ENCODE measurements around the gene RASGRP2. TPM values are rescaled to one million over a fixed set of nuclear protein-coding genes. Genes with fewer than 3 reads are reported as not detected.

The RASGRP2 gene
- total RNA-seq, 1 experiment from 2014 or later: 26.9 TPM

DNA sequence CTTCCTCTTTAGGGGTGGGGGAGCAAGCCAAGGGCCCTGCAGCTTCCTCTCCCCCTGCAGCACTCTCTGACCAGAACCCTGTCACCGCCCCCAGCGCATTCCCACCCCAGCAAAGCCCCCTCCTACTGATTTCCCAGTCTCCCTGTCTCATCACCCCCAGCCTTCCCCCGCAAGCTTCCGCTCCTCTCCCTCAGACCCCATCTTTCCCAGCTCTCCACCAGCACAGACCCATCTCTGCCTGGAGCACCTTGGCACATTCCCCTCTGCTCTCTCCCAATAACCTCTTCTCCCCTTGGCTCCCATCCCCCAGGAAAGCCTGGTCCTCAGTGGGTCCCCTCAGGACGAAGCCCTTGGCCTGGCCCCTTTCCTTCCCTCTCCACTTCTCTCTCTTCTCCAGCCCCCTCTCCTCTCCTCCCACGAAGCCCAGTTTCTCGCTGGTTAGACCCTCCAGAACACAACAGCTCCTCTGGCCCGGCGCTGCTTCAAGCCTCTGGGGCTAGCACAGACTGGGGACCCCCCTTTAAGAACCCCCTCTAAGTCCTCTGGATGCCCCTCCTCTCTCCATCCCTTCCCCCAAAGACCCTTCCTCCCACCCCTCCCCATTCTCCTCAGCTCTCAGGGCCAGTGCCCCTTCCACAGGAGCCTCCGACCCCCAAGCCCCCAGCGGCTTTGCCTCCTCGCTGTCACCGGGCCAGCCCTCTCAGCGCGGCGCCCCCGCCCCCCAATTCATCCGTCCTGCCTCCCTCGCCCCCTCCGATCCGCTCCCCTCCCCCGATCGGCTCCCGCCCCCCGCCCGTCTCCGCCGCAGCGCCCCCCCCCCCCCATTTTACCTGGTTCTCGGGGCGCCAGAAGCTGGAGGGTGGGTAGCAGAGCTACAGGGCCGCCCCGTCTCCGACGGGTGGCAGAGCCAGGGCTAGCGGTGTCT, 21.5 kb downstream of the RASGRP2 start:
- H2BK15ac ChIP-seq (ENCODE audit: low read depth, low read length): no peak overlapping the region
- Mint-ChIP-seq H3K27me3 (ENCODE audit: low read depth) (peaks cover 59% of the 10 kb centered on the region), H3K27ac (no peak overlapping the region; a peak in 1 of 7 replicates), H3K4me3 (peak overlapping the region; percentile 25 to 84; a peak in 4 of 5 replicates), H3K9me3 (no peaks in the 10 kb centered on the region), H3K4me1 (peaks cover 25 to 52% of the 10 kb centered on the region in 2 experiments), H3K36me3 (ENCODE audit: insufficient read depth in 1 of 3, low read depth in 3 of 3) (no peaks in the 10 kb centered on the region; a peak in 1 of 7 replicates)
- H3K79me2 ChIP-seq (ENCODE audit: insufficient read depth, low read length): no peaks in the 10 kb centered on the region
- WGBS (ENCODE audit: extremely low coverage, insufficient read length, low lambda C conversion rate): no CpG with 5 or more reads among the region's 36 CpGs
- no peak for DNase-seq
- H3K9ac ChIP-seq (ENCODE audit: extremely low read depth, insufficient read length, low read length): no peak overlapping the region
- no peak overlapping the region for H2AFZ ChIP-seq (ENCODE audit: low read length)
- no peak overlapping the region for H2BK120ac ChIP-seq (ENCODE audit: low read depth, low read length, poor library complexity, severe bottlenecking)
- H2AK5ac ChIP-seq (ENCODE audit: insufficient read length, low read length): no peak overlapping the region
- no peak for TF ChIP-seq CTCF (conservative IDR thresholded peaks at IDR 0.05)
- H4K5ac ChIP-seq (ENCODE audit: insufficient read length, low read depth, low read length): no peak overlapping the region
- no peak overlapping the region for H2BK20ac ChIP-seq (ENCODE audit: low read depth, low read length, poor library complexity, severe bottlenecking)
- no peak overlapping the region for H4K91ac ChIP-seq (ENCODE audit: insufficient read length, low read depth, low read length)
- H3K4me1 ChIP-seq (ENCODE audit: insufficient read depth, low read length): peaks cover 10% of the 10 kb centered on the region
- H3K23ac ChIP-seq (ENCODE audit: insufficient read length, low read depth, low read length): no peak overlapping the region
- H4K8ac ChIP-seq (replicated peaks; ENCODE audit: insufficient read length, low read depth, low read length): no peak overlapping the region
- no peak overlapping the region for H3K56ac ChIP-seq (ENCODE audit: insufficient read length, low read depth, low read length)
- H3T11ph ChIP-seq (ENCODE audit: low read length): no peak overlapping the region
- no peak overlapping the region for H2BK5ac ChIP-seq (ENCODE audit: insufficient read length, low read length)
- no peaks in the 10 kb centered on the region for H3K23me2 ChIP-seq (ENCODE audit: insufficient read length, low read depth, low read length, poor library complexity, severe bottlenecking)
- no peaks in the 10 kb centered on the region for H3K9me3 ChIP-seq (ENCODE audit: control insufficient read depth, low read depth, low read length)
- peaks cover 3% of the 10 kb centered on the region for H4K20me1 ChIP-seq (ENCODE audit: control insufficient read depth, insufficient read depth, insufficient read length)
- no peak overlapping the region for H3K4me2 ChIP-seq (ENCODE audit: insufficient read depth, insufficient read length, low read length)
- no peak overlapping the region for H3K4ac ChIP-seq (ENCODE audit: low read depth, low read length)
- H3K27ac ChIP-seq (ENCODE audit: insufficient read length, low read depth, low read length): no peak overlapping the region
- no peak overlapping the region for H3K14ac ChIP-seq (ENCODE audit: insufficient read depth, low read length)
- no peak overlapping the region for H3K18ac ChIP-seq (ENCODE audit: insufficient read length, low read depth, low read length)
- no peaks in the 10 kb centered on the region for H3K79me1 ChIP-seq (ENCODE audit: insufficient read depth, low read depth, low read length, poor library complexity, severe bottlenecking)
- H2BK12ac ChIP-seq (ENCODE audit: insufficient read length, low read depth, low read length): no peak overlapping the region
- peaks cover 10% of the 10 kb centered on the region; the same call in 1 of the 2 replicates for H3K27me3 ChIP-seq (ENCODE audit: insufficient read depth, low read length)
